Gastroesophageal sphincter (tissue), 4 donors: Measurements from ENCODE around the gene IRF5. TPM values are rescaled to one million over a fixed set of nuclear protein-coding genes. Genes with fewer than 3 reads are reported as not detected.
"Not testable (repeated sequence)": the region's sequence is repeated elsewhere in the genome, so short reads cannot be mapped to it uniquely, and the experiment has no call there.

Experiments
- ATAC-seq: fragments of 150-250 bp; one replicate; pipeline ENCODE4 v1.9.1; 2016; ENCODE audit warnings: mild to moderate bottlenecking, moderate library complexity
- H3K27ac ChIP-seq, 4 donors: fragments of 200-600 bp; sonication (generic) in 3 of 4; 1 replicate in 3 of 4; 2 replicates in 1 of 4; pipeline ENCODE4 v1.5.1; 2016 to 2019
- H3K27me3 ChIP-seq: fragments of 200-600 bp; sonication (generic); one replicate; pipeline ENCODE4 v1.5.1; 2019
- H3K36me3 ChIP-seq, 2 donors: fragments of 200-600 bp; sonication (generic); one replicate each; pipeline ENCODE4 v1.5.1; 2019; ENCODE audit warnings: control low read depth in 1 of 2
- H3K4me1 ChIP-seq, 3 donors: fragments of 200-600 bp; sonication (generic); 1 replicate in 2 of 3; 2 replicates in 1 of 3; pipeline ENCODE4 v1.5.1; 2016 to 2019; ENCODE audit warnings: control low read depth in 2 of 3
- H3K4me3 ChIP-seq, 2 donors: fragments of 200-600 bp; sonication (generic); one replicate each; pipeline ENCODE4 v1.5.1; 2019; ENCODE audit warnings: mild to moderate bottlenecking in 1 of 2, moderate library complexity in 1 of 2
- H3K9me3 ChIP-seq, 3 donors: fragments of 200-600 bp; sonication (generic); one replicate each; pipeline ENCODE4 v1.5.1; 2017 to 2019; ENCODE audit warnings: control low read depth in 2 of 3
- EP300 ChIP-seq: sonication (generic); formaldehyde crosslinking; IDR thresholded peaks from one replicate; pipeline ENCODE4 v1.6.1; 2017; ENCODE audit warnings: antibody characterized with exemption, mild to moderate bottlenecking
- POLR2A ChIP-seq, 2 donors: fragments of 450-650 bp; IDR thresholded peaks; one replicate each; pipeline ENCODE4 v1.6.1; 2017; ENCODE audit warnings: antibody characterized with exemption in 2 of 2, mild to moderate bottlenecking in 2 of 2, moderate library complexity in 1 of 2
- POLR2AphosphoS5 ChIP-seq: sonication (generic); formaldehyde crosslinking; IDR thresholded peaks from one replicate; pipeline ENCODE4 v1.6.1; 2017; ENCODE audit warnings: antibody characterized with exemption
- WGBS, 2 donors: methylation state at CpG; one replicate each; pipeline ENCODE4 v1.1.5; 2018; ENCODE audit warnings: low coverage in 1 of 2; 5-methylcytosine and 5-hydroxymethylcytosine counted together
- total RNA-seq, 4 donors: library from RNA; depleted of rRNA; stranded (reverse); fragments of >200 nt; gene quantifications; one replicate each; pipeline ENCODE4 v1.1.0, GENCODE V29; 2016
- TF ChIP-seq, protein P1 (sequence below), 4 experiments: fragments of 200-600 bp in 2 of 4; fragments of 450-650 bp in 2 of 4; sonication (generic) in 1 of 4; IDR thresholded peaks; one replicate each; pipeline ENCODE4 v1.5.1; 2017 to 2019; ENCODE audit warnings: antibody characterized with exemption in 4 of 4, mild to moderate bottlenecking in 2 of 4, moderate library complexity in 2 of 4

Gene IRF5
- total RNA-seq, 4 donors from 2014 or later = 6.6 to 10.1 (median 8.2) TPM

DNA sequence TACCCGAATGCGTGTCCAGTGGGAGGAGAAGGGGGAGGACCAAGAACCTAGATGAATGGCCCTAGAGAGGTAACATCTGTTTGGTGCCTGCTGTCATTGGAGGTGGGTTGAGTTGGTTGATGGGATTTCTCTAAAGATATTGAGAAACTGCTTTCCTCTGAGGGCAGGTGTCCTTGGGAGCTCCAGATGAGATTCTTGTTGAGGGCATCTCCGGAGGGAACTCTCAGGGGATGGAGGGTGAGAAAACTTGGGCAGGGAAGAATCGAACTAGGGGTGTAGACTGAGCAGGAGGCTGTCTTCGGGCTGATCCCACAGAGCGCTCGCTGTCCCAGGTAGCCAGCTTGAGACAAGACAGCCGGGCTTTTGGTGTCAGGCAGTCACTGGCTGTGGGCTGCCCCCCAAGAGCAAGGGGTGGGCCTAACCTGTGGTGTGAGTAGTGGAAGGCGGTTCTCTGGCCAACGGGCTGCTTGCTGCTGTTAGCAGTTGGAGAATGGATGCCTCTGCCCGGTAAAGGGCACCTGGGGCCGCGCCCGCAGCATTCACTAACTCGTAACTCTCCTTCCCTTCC, 3.7 kb downstream of the IRF5 start:
- no peak for ATAC-seq
- 93 to 98% methylated on average over 6 to 7 of the region's 15 CpGs for WGBS, 2 donors
- Histone ChIP-seq H3K36me3 (no peaks in the 10 kb centered on the region), H3K27me3 (peaks cover 56% of the 10 kb centered on the region), H3K4me1 (peaks cover 0 to 21% (median 10%) of the 10 kb centered on the region in 3 donors), H3K27ac (peak overlapping the region in 1 of 4 donors; percentile 19), H3K9me3 (no peaks in the 10 kb centered on the region), H3K4me3 (no peak overlapping the region)
- TF ChIP-seq POLR2A (IDR thresholded peaks at IDR 0.05) (no peak), POLR2AphosphoS5 (no peak), EP300 (no peak)
- TF ChIP-seq, protein P1, sequence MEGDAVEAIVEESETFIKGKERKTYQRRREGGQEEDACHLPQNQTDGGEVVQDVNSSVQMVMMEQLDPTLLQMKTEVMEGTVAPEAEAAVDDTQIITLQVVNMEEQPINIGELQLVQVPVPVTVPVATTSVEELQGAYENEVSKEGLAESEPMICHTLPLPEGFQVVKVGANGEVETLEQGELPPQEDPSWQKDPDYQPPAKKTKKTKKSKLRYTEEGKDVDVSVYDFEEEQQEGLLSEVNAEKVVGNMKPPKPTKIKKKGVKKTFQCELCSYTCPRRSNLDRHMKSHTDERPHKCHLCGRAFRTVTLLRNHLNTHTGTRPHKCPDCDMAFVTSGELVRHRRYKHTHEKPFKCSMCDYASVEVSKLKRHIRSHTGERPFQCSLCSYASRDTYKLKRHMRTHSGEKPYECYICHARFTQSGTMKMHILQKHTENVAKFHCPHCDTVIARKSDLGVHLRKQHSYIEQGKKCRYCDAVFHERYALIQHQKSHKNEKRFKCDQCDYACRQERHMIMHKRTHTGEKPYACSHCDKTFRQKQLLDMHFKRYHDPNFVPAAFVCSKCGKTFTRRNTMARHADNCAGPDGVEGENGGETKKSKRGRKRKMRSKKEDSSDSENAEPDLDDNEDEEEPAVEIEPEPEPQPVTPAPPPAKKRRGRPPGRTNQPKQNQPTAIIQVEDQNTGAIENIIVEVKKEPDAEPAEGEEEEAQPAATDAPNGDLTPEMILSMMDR (IDR thresholded peaks at IDR 0.05) = no peak

DNA sequence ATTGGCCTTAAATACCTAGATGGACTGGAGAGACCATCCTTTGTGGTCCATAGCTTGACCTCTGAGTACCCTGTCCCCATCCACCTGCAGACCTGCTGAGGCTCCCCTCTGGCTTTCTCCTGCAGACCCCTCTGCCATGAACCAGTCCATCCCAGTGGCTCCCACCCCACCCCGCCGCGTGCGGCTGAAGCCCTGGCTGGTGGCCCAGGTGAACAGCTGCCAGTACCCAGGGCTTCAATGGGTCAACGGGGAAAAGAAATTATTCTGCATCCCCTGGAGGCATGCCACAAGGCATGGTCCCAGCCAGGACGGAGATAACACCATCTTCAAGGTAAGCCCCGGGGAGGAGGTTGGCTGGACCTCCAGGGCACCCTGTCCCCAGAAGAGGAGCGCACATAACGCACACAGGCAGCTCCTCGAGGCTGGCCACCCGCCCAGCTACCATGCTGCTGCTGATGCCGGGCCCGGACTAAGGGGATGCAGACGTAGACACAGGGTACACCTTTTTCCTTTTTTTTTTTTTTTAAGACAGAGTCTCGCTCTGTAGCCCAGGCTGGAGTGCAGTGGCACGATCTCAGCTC, 4.3 kb downstream of the IRF5 start:
- H3K4me3 ChIP-seq = no peak overlapping the region
- peaks cover 51% of the 10 kb centered on the region for H3K27me3 ChIP-seq
- H3K9me3 ChIP-seq = no peaks in the 10 kb centered on the region
- H3K4me1 ChIP-seq = peaks cover 0 to 21% (median 10%) of the 10 kb centered on the region in 3 donors
- H3K36me3 ChIP-seq = no peaks in the 10 kb centered on the region
- 85 to 89% methylated on average over 7 to 11 of the region's 16 CpGs for WGBS, 2 donors
- TF ChIP-seq POLR2AphosphoS5 (no peak), EP300 (no peak), POLR2A (IDR thresholded peaks at IDR 0.05) (no peak)
- TF ChIP-seq, protein P1 (IDR thresholded peaks at IDR 0.05) = no peak
- H3K27ac ChIP-seq = no peak overlapping the region
- no peak for ATAC-seq

DNA sequence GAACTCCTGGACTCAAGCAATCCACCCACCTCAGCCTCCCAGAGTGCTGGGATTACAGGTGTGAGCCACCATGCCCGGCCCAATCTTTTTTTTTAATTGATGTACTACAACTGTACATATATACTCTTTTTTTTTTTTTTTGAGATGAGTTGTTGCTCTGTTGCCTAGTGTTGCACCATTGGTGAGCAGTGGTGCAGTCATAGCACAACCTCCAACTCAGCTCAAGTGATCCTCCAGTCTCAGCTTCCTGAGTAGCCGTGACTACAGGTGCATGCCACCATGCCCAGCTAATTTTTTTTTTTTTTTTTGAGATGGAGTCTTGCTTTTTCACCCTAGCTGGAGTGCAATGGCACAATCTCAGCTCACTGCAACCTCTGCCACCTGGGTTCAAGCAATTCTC, 5.5 kb downstream of the IRF5 start:
- peaks cover 39% of the 10 kb centered on the region for H3K27me3 ChIP-seq
- not testable (repeated sequence) for H3K9me3 ChIP-seq, H3K36me3 ChIP-seq, H3K27ac ChIP-seq, H3K4me3 ChIP-seq, ATAC-seq
- 83 to 87% methylated on average over 2 of the region's 2 CpGs for WGBS, 2 donors
- H3K4me1 ChIP-seq = peaks cover 0 to 11% (median 7%) of the 10 kb centered on the region in 3 donors

DNA sequence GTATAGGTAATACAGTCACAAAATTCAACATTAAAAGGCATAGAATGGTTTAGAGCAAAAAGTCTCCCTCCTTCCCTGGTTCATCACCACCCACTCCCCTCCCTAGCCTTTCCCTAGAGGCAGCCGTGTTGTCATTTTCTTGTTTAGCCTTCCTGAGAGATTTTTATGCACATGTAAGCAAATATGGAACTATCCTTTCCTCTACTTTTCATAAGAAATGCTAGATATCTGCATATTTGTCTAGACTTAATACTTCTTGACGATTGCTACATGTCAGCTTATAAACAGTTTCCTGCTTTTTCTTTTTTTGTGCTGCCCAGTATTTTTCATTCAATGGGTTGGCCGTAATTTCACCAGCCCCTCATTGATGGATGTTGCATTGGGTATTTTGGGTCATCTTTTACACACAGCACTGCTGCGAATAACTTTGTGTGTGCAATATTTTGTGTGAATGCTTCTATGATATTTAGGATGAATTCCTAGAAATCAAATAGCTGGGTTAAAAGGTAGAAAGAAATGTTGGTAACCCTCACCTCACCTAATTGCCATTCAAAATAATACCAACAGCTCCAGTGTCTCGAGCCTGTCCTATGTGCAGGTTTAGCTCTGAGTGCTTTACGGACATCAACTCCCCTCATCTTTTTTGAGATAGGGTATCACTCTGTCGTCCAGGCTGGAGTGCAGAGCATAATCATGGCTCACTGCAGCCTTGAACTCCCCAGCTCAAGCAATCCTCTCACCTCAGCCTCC, 6.9 kb downstream of the IRF5 start:
- no peaks in the 10 kb centered on the region for H3K4me1 ChIP-seq
- ATAC-seq = no peak
- WGBS, 2 donors = 64 to 66% methylated on average over 6 of the region's 7 CpGs

DNA sequence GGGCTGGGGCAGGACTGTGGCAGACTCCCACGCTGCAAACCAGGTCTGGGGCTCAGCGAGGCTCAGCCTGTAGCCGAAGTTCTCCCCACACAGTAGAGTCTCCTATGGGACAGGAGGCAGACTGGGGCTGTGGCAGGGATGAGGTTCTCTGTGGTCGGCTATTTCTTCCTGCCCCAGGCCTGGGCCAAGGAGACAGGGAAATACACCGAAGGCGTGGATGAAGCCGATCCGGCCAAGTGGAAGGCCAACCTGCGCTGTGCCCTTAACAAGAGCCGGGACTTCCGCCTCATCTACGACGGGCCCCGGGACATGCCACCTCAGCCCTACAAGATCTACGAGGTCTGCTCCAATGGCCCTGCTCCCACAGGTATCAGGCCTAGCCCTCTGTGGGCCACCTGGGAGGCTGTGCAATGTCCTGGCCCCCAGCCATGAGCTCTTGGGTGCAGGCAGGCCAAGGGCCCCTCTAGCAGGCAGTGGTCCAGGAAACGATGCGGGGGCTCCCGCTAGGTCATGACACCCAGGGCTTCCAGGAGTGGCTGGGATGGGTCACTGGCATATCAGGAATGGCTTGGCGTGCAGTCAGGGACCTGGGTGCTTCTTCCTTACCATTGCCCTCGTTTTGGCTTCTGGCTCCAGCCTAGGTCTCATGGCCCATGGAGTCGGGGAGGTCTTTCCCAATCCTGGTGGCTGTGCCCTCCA, 8.1 kb downstream of the IRF5 start:
- H3K36me3 ChIP-seq = peaks cover 0 to 7% of the 10 kb centered on the region in 2 donors
- 83% methylated on average over 2 of the region's 21 CpGs; no CpG with 5 or more reads in 1 of the 2 donors for WGBS, 2 donors
- peaks cover 14% of the 10 kb centered on the region for H3K27me3 ChIP-seq
- no peaks in the 10 kb centered on the region for H3K4me1 ChIP-seq
- H3K27ac ChIP-seq = no peak overlapping the region
- no peaks in the 10 kb centered on the region for H3K9me3 ChIP-seq
- no peak overlapping the region for H3K4me3 ChIP-seq
- TF ChIP-seq POLR2AphosphoS5 (no peak), EP300 (no peak), POLR2A (IDR thresholded peaks at IDR 0.05) (no peak)
- TF ChIP-seq, protein P1 (IDR thresholded peaks at IDR 0.05) = no peak
- ATAC-seq = no peak

More for the DNA sequence above, 6.9 kb downstream of the IRF5 start:
- no peak overlapping the region for H3K4me3 ChIP-seq
- TF ChIP-seq, protein P1 (IDR thresholded peaks at IDR 0.05) = no peak
- no peak for TF ChIP-seq POLR2A (IDR thresholded peaks at IDR 0.05)
- TF ChIP-seq EP300 = no peak
- TF ChIP-seq POLR2AphosphoS5 = no peak
- H3K9me3 ChIP-seq = no peaks in the 10 kb centered on the region
- no peak overlapping the region for H3K27ac ChIP-seq
- peaks cover 25% of the 10 kb centered on the region for H3K27me3 ChIP-seq
- peaks cover 0 to 6% of the 10 kb centered on the region in 2 donors for H3K36me3 ChIP-seq
